Ascending aorta (tissue), 2 donors: ENCODE measurements around the gene PDE4B. TPM values are rescaled to one million over a fixed set of nuclear protein-coding genes. Genes with fewer than 3 reads are reported as not detected.

Source experiments
- DNase-seq, 2 donors: peaks; one replicate each; pipeline ENCODE4 v3.0.0-alpha.2; 2019; ENCODE audit warnings: low spot score in 2 of 2
- H3K27ac ChIP-seq, 2 donors: fragments of 200-600 bp; sonication (generic); one replicate each; pipeline ENCODE4 v1.5.1; 2016 to 2017; ENCODE audit warnings: mild to moderate bottlenecking in 1 of 2
- H3K27me3 ChIP-seq: fragments of 200-600 bp; sonication (generic); one replicate; pipeline ENCODE4 v1.5.1; 2017
- H3K36me3 ChIP-seq, 2 donors: fragments of 200-600 bp; sonication (generic); one replicate each; pipeline ENCODE4 v1.5.1; 2016
- H3K4me1 ChIP-seq, 2 donors: fragments of 200-600 bp; sonication (generic); one replicate each; pipeline ENCODE4 v1.5.1; 2016 to 2017; ENCODE audit warnings: mild to moderate bottlenecking in 1 of 2
- H3K4me3 ChIP-seq, 2 donors: fragments of 200-600 bp; sonication (generic); one replicate each; pipeline ENCODE4 v1.5.1; 2016 to 2017; ENCODE audit warnings: mild to moderate bottlenecking in 1 of 2
- H3K9me3 ChIP-seq, 2 donors: fragments of 200-600 bp; sonication (generic); one replicate each; pipeline ENCODE4 v1.5.1; 2016
- CTCF ChIP-seq, 3 experiments: fragments of 200-600 bp in 2 of 3; fragments of 450-650 bp in 1 of 3; sonication (generic) in 2 of 3; IDR thresholded peaks; one replicate each; pipeline ENCODE4 v1.5.1; 2016 to 2019; ENCODE audit warnings: antibody characterized with exemption in 3 of 3, mild to moderate bottlenecking in 1 of 3, moderate library complexity in 1 of 3
- intact Hi-C: fragments of 100-400 bp; cut with DNase I; formaldehyde crosslinking; loops from one replicate; pipeline ENCODE4 v1.15.1; 2023
- total RNA-seq: library from RNA; depleted of rRNA; stranded (reverse); fragments of >200 nt; gene quantifications from one replicate; pipeline ENCODE4 v1.1.0, GENCODE V29; 2016

PDE4B gene
- total RNA-seq, 1 donor from 2014 or later, result 4.5 TPM

- Histone ChIP-seq H3K9me3 (peaks cover 0 to 8% of the 10 kb centered on the region in 2 donors), H3K27ac (no peak overlapping the region), H3K4me3 (no peak overlapping the region), H3K27me3 (no peaks in the 10 kb centered on the region), H3K36me3 (no peaks in the 10 kb centered on the region), H3K4me1 (no peaks in the 10 kb centered on the region)
- intact Hi-C loops, result no loop called here
- DNase-seq, result no peak
- no peak for TF ChIP-seq CTCF (IDR thresholded peaks at IDR 0.05)
Measured at GRCh38 chr1:66383611-66384010, 590.9 kb downstream of the PDE4B start.

GRCh38 chr1:66384258-66384921, 591.7 kb downstream of the PDE4B start:
- H3K4me1 ChIP-seq, result no peaks in the 10 kb centered on the region
- no peak for DNase-seq
- no peak for TF ChIP-seq CTCF (IDR thresholded peaks at IDR 0.05)
- H3K27ac ChIP-seq, result no peak overlapping the region
- H3K27me3 ChIP-seq, result no peaks in the 10 kb centered on the region
- no peaks in the 10 kb centered on the region for H3K36me3 ChIP-seq
- H3K4me3 ChIP-seq, result no peak overlapping the region
- H3K9me3 ChIP-seq, result peaks cover 0 to 8% of the 10 kb centered on the region in 2 donors
- intact Hi-C loops, result no loop called here

GRCh38 chr1:66386712-66387111, 594.0 kb downstream of the PDE4B start:
- Histone ChIP-seq H3K4me3 (no peak overlapping the region), H3K4me1 (no peaks in the 10 kb centered on the region), H3K36me3 (no peaks in the 10 kb centered on the region), H3K27ac (no peak overlapping the region), H3K9me3 (peaks cover 0 to 8% of the 10 kb centered on the region in 2 donors), H3K27me3 (no peaks in the 10 kb centered on the region)
- no peak for DNase-seq
- no peak for TF ChIP-seq CTCF (IDR thresholded peaks at IDR 0.05)
- intact Hi-C loops, result no loop called here

- Histone ChIP-seq H3K27me3 (no peaks in the 10 kb centered on the region), H3K36me3 (no peaks in the 10 kb centered on the region), H3K4me1 (no peaks in the 10 kb centered on the region), H3K27ac (no peak overlapping the region), H3K4me3 (no peak overlapping the region), H3K9me3 (peaks cover 0 to 8% of the 10 kb centered on the region in 2 donors)
- DNase-seq, result no peak
- intact Hi-C loops, result no loop called here
- no peak for TF ChIP-seq CTCF (IDR thresholded peaks at IDR 0.05)
Measured at GRCh38 chr1:66388913-66389312, 596.2 kb downstream of the PDE4B start.

- H3K36me3 ChIP-seq, result no peaks in the 10 kb centered on the region
- intact Hi-C loops, result no loop called here
Measured at GRCh38 chr1:66393586-66394287, 601.0 kb downstream of the PDE4B start.

More at GRCh38 chr1:66393586-66394287, 601.0 kb downstream of the PDE4B start:
- H3K4me3 ChIP-seq, result no peak overlapping the region
- H3K4me1 ChIP-seq, result no peaks in the 10 kb centered on the region
- no peak for DNase-seq
- no peaks in the 10 kb centered on the region for H3K27me3 ChIP-seq
- H3K9me3 ChIP-seq, result no peaks in the 10 kb centered on the region
- no peak for TF ChIP-seq CTCF (IDR thresholded peaks at IDR 0.05)
- no peak overlapping the region for H3K27ac ChIP-seq
